HL-60 (cell line): ENCODE results near the gene FARSB.

Source experiments
- DNase-seq, 2 experiments: peaks; one replicate each; pipeline ENCODE4 v3.0.0-alpha.2; 2010 to 2020; ENCODE audit warnings: low read depth in 1 of 2, low spot score in 1 of 2
- H3K27ac ChIP-seq: fragments of 250-450 bp; sonication (Bioruptor Pico); replicated peaks from 2 replicates; pipeline ENCODE4 v1.5.1; 2020; ENCODE audit warnings: mild to moderate bottlenecking, moderate library complexity
- H3K27me3 ChIP-seq: fragments of 250-450 bp; sonication (Bioruptor Pico); 2 replicates; pipeline ENCODE4 v1.5.1; 2021; ENCODE audit warnings: mild to moderate bottlenecking, moderate library complexity; ENCODE audit not compliant: insufficient read depth, poor library complexity, severe bottlenecking
- H3K4me3 ChIP-seq: replicated peaks from 2 replicates; pipeline ENCODE4 v1.5.1; 2011; ENCODE audit warnings: mild to moderate bottlenecking, control low read depth, low read length; ENCODE audit not compliant: insufficient read depth
- CTCF ChIP-seq: IDR thresholded peaks from one replicate; pipeline ENCODE4 v1.5.1; 2011; ENCODE audit warnings: low read length, control low read depth, inconsistent platforms; ENCODE audit not compliant: insufficient read depth
- GABPA ChIP-seq: IDR thresholded peaks from 2 replicates; pipeline ENCODE4 v1.6.1; 2012; ENCODE audit warnings: low read depth
- POLR2AphosphoS5 ChIP-seq: IDR thresholded peaks from 2 replicates; pipeline ENCODE4 v1.6.1; 2012; ENCODE audit warnings: low read depth
- REST ChIP-seq: IDR thresholded peaks from 2 replicates; pipeline ENCODE4 v1.6.1; 2012; ENCODE audit warnings: low read depth; ENCODE audit not compliant: insufficient replicate concordance
- SPI1 ChIP-seq: IDR thresholded peaks from 2 replicates; pipeline ENCODE4 v1.6.1; 2012; ENCODE audit warnings: low read depth, mild to moderate bottlenecking, borderline replicate concordance

Gene FARSB

GRCh38 chr2:222535477-222535876 is 120.4 kb downstream of the FARSB start:
- no peak for TF ChIP-seq SPI1
- no peak for TF ChIP-seq REST
- no peak for TF ChIP-seq POLR2AphosphoS5
- TF ChIP-seq GABPA: no peak
- TF ChIP-seq CTCF: no peak
- H3K4me3 ChIP-seq: no peak overlapping the region
- no peak overlapping the region for H3K27ac ChIP-seq
- H3K27me3 ChIP-seq: no peaks in the 10 kb centered on the region
- DNase-seq: no peak

GRCh38 chr2:222532315-222532714 is 123.6 kb downstream of the FARSB start:
- TF ChIP-seq GABPA: no peak
- TF ChIP-seq SPI1: no peak
- TF ChIP-seq CTCF: no peak
- TF ChIP-seq REST: no peak
- TF ChIP-seq POLR2AphosphoS5: no peak
- Histone ChIP-seq H3K27me3 (no peaks in the 10 kb centered on the region), H3K27ac (no peak overlapping the region), H3K4me3 (no peak overlapping the region)
- DNase-seq: no peak

- Histone ChIP-seq H3K27ac (no peak overlapping the region), H3K27me3 (no peaks in the 10 kb centered on the region), H3K4me3 (no peak overlapping the region)
- TF ChIP-seq CTCF (no peak), POLR2AphosphoS5 (no peak), SPI1 (no peak), REST (no peak), GABPA (no peak)
- DNase-seq: no peak
These were observed 129.2 kb downstream of the FARSB start for GRCh38 chr2:222526480-222527277.
